OCI-LY7 (cell line): ENCODE measurements around the gene RAB30. TPM values are rescaled to one million over a fixed set of nuclear protein-coding genes. Genes with fewer than 3 reads are reported as not detected.

ENCODE experiments used
- BruUV-seq: library from RNA; stranded (reverse); fragments of 400-500 nt; replicated peaks from 2 replicates; lab custom pipeline; 2021; lab: Mats Ljungman, UMichigan
- CTCF ChIA-PET: fragments of 300-600 bp; sonication (Branson Sonifier 250); formaldehyde crosslinking; loops from one replicate; lab custom pipeline; 2022; ENCODE audit warnings: antibody characterized with exemption; ENCODE audit not compliant: unreplicated experiment; lab: Charles Lee
- POLR2A ChIA-PET: fragments of 300-600 bp; sonication (Branson Sonifier 250); formaldehyde crosslinking; loops from one replicate; lab custom pipeline; 2022; ENCODE audit warnings: antibody characterized with exemption; lab: Charles Lee
- DNase-seq: peaks from one replicate; pipeline ENCODE4 v3.0.0-alpha.2; 2015; ENCODE audit warnings: low spot score
- H2AFZ ChIP-seq: fragments of 200-600 bp; sonication (generic), shearing (Covaris generic); 2 replicates; pipeline ENCODE4 v1.6.1; 2014; ENCODE audit warnings: mild to moderate bottlenecking, antibody characterized with exemption, low read length, moderate library complexity
- H3K27ac ChIP-seq: fragments of 200-600 bp; sonication (generic); 2 replicates; pipeline ENCODE4 v1.5.1; 2014; ENCODE audit warnings: mixed run types, low read depth, mild to moderate bottlenecking, moderate library complexity, low read length, inconsistent platforms; ENCODE audit not compliant: poor library complexity, severe bottlenecking
- H3K36me3 ChIP-seq: fragments of 200-600 bp; sonication (generic); 2 replicates; pipeline ENCODE4 v1.6.1; 2014; ENCODE audit warnings: mild to moderate bottlenecking, antibody characterized with exemption, low read length, moderate library complexity, mixed read lengths; ENCODE audit not compliant: insufficient read depth
- H3K4me1 ChIP-seq: fragments of 200-600 bp; sonication (generic); 2 replicates; pipeline ENCODE4 v1.5.1; 2014; ENCODE audit warnings: mild to moderate bottlenecking, low read length; ENCODE audit not compliant: insufficient read depth, poor library complexity, severe bottlenecking
- H3K4me2 ChIP-seq: fragments of 200-600 bp; sonication (generic); 2 replicates; pipeline ENCODE4 v1.6.1; 2014; ENCODE audit warnings: mild to moderate bottlenecking, low read length
- H3K4me3 ChIP-seq: fragments of 200-600 bp; sonication (generic); 2 replicates; pipeline ENCODE4 v1.5.1; 2014; ENCODE audit warnings: mild to moderate bottlenecking, low read depth, low read length; ENCODE audit not compliant: poor library complexity, severe bottlenecking
- H3K79me2 ChIP-seq: fragments of 200-600 bp; sonication (generic); 2 replicates; pipeline ENCODE4 v1.6.1; 2016; ENCODE audit warnings: low read depth, mild to moderate bottlenecking, low read length, moderate library complexity, mixed read lengths; ENCODE audit not compliant: insufficient read depth
- H3K9me2 ChIP-seq: fragments of 200-600 bp; sonication (generic); 2 replicates; pipeline ENCODE4 v1.6.1; 2016; ENCODE audit warnings: mild to moderate bottlenecking, low read length, mixed read lengths; ENCODE audit not compliant: insufficient read depth
- H3K9me3 ChIP-seq: fragments of 200-600 bp; sonication (generic); 2 replicates; pipeline ENCODE4 v1.6.1; 2014; ENCODE audit warnings: mild to moderate bottlenecking, mixed run types, low read length, mixed read lengths
- H4K20me1 ChIP-seq: fragments of 200-600 bp; sonication (generic); 2 replicates; pipeline ENCODE4 v1.6.1; 2014; ENCODE audit warnings: mild to moderate bottlenecking, antibody characterized with exemption, low read length, moderate library complexity, mixed read lengths; ENCODE audit not compliant: insufficient read depth
- CTCF ChIP-seq: fragments of 200-600 bp; sonication (generic); conservative IDR thresholded peaks from 2 replicates; pipeline ENCODE4 v1.5.1; 2014; ENCODE audit warnings: mild to moderate bottlenecking, antibody characterized with exemption, low read length, moderate library complexity, mixed read lengths
- EZH2phosphoT487 ChIP-seq: fragments of 200-600 bp; sonication (generic); IDR thresholded peaks from 2 replicates; pipeline ENCODE4 v1.6.1; 2018; ENCODE audit warnings: low read depth, borderline replicate concordance, mild to moderate bottlenecking, mixed run types, antibody characterized with exemption, low read length, moderate library complexity, mixed read lengths
- intact Hi-C: fragments of 100-400 bp; cut with micrococcal nuclease; formaldehyde crosslinking; loops from one replicate; pipeline ENCODE4 v1.10.0; 2022; ENCODE audit not compliant: unreplicated experiment
- total RNA-seq, 2 experiments: library from RNA; depleted of rRNA in 1 of 2; stranded (reverse); fragments of >200 nt in 1 of 2; shearing (Covaris generic) in 1 of 2; gene quantifications; 2 replicates each; pipeline ENCODE4 v1.2.3, GENCODE V29; 2014 to 2022

Gene RAB30
- total RNA-seq, 2 experiments from 2014 or later, result 33.3 to 132 TPM

DNA sequence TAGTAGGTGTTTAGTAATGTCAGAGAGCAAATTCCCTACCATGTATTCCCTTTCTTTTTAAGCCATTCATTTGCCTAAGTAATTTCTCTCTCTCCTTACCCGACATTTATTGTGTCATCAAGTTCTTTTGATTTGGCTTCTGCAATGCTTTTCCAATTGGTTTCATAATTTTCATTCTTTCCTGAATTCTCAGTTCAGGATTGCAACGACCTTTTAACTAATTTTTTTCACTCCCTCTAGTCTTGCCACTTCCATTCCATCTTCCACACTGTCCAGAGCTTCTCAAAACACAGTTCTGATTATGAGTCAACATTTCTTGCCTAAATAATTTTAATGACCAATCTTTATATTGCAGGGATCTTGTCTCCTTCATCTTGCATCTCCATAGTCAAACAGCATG is 41.2 kb upstream of the RAB30 start:
- Histone ChIP-seq H3K36me3 (no peaks in the 10 kb centered on the region), H2AFZ (no peak overlapping the region), H3K4me1 (peaks cover 14% of the 10 kb centered on the region), H4K20me1 (no peaks in the 10 kb centered on the region), H3K79me2 (no peaks in the 10 kb centered on the region), H3K4me3 (no peak overlapping the region), H3K27ac (no peak overlapping the region), H3K9me3 (no peaks in the 10 kb centered on the region), H3K9me2 (no peaks in the 10 kb centered on the region), H3K4me2 (no peak overlapping the region)
- TF ChIP-seq CTCF, result no peak
- no peak for TF ChIP-seq EZH2phosphoT487
- BruUV-seq, result no TSS peak
- intact Hi-C loops, result no loop called here
- CTCF ChIA-PET, result no interaction called here
- DNase-seq, result no peak
- POLR2A ChIA-PET, result interaction anchor here (1.2 kb wide), 1 partner anchor 12 kb away, joined by 3 read pairs; no protein-coding TSS in a partner anchor

GRCh38 chr11:83105168-83105567 is 33.5 kb upstream of the RAB30 start:
- peaks cover 6% of the 10 kb centered on the region for H3K4me1 ChIP-seq
- no peak overlapping the region for H3K4me3 ChIP-seq
- no peak overlapping the region for H3K27ac ChIP-seq
- no peaks in the 10 kb centered on the region for H3K9me3 ChIP-seq
- no peak overlapping the region for H3K4me2 ChIP-seq
- H3K36me3 ChIP-seq, result no peaks in the 10 kb centered on the region
- H4K20me1 ChIP-seq, result no peaks in the 10 kb centered on the region
- DNase-seq, result no peak
- intact Hi-C loops, result no loop called here
- ChIA-PET POLR2A (interaction anchor here (0.5 to 1.5 kb wide), 8 partner anchors 11 to 204 kb away, joined by 3 to 9 read pairs (median 3); partner anchors contain the start of gene DDIAS), CTCF (interaction anchor here (0.6 to 1.6 kb wide), 2 partner anchors 10 to 16 kb away, joined by 3 to 4 read pairs; no protein-coding TSS in a partner anchor)
- H3K9me2 ChIP-seq, result no peaks in the 10 kb centered on the region
- H3K79me2 ChIP-seq, result no peaks in the 10 kb centered on the region
- no TSS peak for BruUV-seq
- TF ChIP-seq EZH2phosphoT487 (no peak), CTCF (no peak)
- H2AFZ ChIP-seq, result no peak overlapping the region

- TF ChIP-seq CTCF (no peak), EZH2phosphoT487 (no peak)
- H3K79me2 ChIP-seq, result no peaks in the 10 kb centered on the region
- H3K27ac ChIP-seq, result no peak overlapping the region
- intact Hi-C loops, result no loop called here
- H3K4me3 ChIP-seq, result no peak overlapping the region
- no peak overlapping the region for H2AFZ ChIP-seq
- ChIA-PET POLR2A (no interaction called here), CTCF (no interaction called here)
- H3K4me1 ChIP-seq, result peaks cover 6% of the 10 kb centered on the region
- no peaks in the 10 kb centered on the region for H3K9me2 ChIP-seq
- no peak overlapping the region for H3K4me2 ChIP-seq
- no peaks in the 10 kb centered on the region for H3K9me3 ChIP-seq
- H3K36me3 ChIP-seq, result no peaks in the 10 kb centered on the region
- no TSS peak for BruUV-seq
- H4K20me1 ChIP-seq, result no peaks in the 10 kb centered on the region
- no peak for DNase-seq
These were observed 31.1 kb upstream of the RAB30 start for GRCh38 chr11:83102834-83103233.
